Loucy (cell line): ENCODE measurements around the gene UBXN6.

Experiments
- CTCF ChIP-seq: fragments of 200-600 bp; sonication (generic); conservative IDR thresholded peaks from 2 replicates; pipeline ENCODE4 v1.5.1; 2014; ENCODE audit warnings: mild to moderate bottlenecking, antibody characterized with exemption, low read length
- EZH2phosphoT487 ChIP-seq: fragments of 200-600 bp; IDR thresholded peaks from 2 replicates; pipeline ENCODE4 v1.6.1; 2018; ENCODE audit warnings: antibody characterized with exemption, mild to moderate bottlenecking, moderate library complexity, borderline replicate concordance

DNA sequence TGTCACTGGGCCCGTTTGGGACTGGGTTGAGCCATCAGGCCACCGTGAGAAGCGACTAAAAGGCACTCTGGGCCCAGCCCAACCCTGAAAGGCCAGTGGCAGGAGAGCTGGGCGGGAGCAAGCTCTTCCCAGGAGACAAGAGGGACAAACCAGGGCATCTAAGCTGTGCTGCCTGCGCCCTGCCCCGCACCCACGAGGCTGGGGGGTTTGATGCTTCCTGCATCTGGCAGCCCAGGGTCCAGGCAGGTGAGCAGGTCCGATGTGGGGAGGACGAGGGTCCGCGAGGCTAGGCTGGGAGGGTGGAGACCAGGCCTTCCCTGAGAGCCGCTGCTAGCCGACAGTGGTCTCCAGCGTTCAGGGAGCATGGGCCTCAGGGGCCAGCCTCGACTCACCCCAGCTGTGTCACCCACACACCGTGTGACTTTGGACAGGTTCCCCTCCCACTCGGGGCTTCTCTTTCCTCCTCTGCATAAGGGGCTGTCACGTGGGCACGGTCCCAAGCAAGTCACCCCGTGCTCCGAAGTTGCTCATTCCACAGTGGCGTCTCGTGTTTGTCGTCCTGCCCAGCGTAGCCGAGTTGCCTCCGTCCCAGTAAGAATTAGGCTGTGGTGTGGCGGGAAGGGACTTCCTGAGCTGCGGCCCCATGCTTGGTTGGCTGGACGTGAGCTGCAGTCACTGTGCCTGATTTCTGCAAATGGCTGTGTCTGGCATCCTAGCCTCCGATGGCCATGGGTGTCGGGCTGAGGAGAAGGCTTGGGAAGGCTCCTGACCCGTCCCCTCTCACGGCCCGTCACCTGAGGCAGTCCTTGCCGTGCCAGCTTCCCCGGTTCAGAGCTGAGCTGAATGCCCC is 44.9 kb upstream of the UBXN6 start:
- TF ChIP-seq CTCF (no peak), EZH2phosphoT487 (no peak)
